GM06990 (cell line): ENCODE results near the gene TDRD10.

ENCODE experiments used
- DNase-seq: peaks from one replicate; pipeline ENCODE4 v3.0.0-alpha.2; 2011; ENCODE audit not compliant: insufficient read length; ENCODE audit errors: extremely low read depth
- H3K27me3 ChIP-seq: replicated peaks from 2 replicates; pipeline ENCODE4 v1.6.0; 2011; ENCODE audit warnings: low read length; ENCODE audit not compliant: control insufficient read depth, insufficient read depth
- H3K36me3 ChIP-seq: 2 replicates; pipeline ENCODE4 v1.5.1; 2011; ENCODE audit warnings: low read length; ENCODE audit not compliant: control insufficient read depth, insufficient read depth
- H3K4me3 ChIP-seq: replicated peaks from 2 replicates; pipeline ENCODE4 v1.5.1; 2011; ENCODE audit warnings: low read depth, mild to moderate bottlenecking, control low read depth, low read length
- TF ChIP-seq, protein P1 (sequence below): IDR thresholded peaks from 2 replicates; pipeline ENCODE4 v1.5.1; 2011; ENCODE audit warnings: low read length, control low read depth, mild to moderate bottlenecking, inconsistent platforms; ENCODE audit not compliant: insufficient read depth, poor library complexity, severe bottlenecking

Gene TDRD10

DNA sequence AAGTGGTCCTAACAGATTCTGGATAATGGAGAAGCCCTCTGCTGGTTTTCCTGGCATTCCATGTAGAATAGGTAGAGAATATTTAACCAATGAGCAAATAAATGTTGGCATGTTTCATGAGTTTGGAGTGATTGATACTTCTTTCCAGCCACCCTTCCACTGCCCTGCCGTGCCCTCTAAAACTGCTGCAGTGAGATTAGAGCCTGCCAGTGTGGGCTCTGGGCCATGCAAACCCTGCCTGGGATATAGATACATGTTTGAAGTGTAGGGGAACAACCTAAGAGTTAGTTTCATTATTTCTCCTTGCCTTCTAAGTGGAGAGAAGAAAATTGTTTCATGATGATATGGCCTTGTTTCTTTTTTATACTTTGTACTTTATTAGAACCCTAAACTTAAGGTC, 46.0 kb downstream of the TDRD10 start:
- peaks cover 36% of the 10 kb centered on the region for H3K36me3 ChIP-seq
- no peak for DNase-seq
- TF ChIP-seq, protein P1, sequence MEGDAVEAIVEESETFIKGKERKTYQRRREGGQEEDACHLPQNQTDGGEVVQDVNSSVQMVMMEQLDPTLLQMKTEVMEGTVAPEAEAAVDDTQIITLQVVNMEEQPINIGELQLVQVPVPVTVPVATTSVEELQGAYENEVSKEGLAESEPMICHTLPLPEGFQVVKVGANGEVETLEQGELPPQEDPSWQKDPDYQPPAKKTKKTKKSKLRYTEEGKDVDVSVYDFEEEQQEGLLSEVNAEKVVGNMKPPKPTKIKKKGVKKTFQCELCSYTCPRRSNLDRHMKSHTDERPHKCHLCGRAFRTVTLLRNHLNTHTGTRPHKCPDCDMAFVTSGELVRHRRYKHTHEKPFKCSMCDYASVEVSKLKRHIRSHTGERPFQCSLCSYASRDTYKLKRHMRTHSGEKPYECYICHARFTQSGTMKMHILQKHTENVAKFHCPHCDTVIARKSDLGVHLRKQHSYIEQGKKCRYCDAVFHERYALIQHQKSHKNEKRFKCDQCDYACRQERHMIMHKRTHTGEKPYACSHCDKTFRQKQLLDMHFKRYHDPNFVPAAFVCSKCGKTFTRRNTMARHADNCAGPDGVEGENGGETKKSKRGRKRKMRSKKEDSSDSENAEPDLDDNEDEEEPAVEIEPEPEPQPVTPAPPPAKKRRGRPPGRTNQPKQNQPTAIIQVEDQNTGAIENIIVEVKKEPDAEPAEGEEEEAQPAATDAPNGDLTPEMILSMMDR = no peak
- H3K4me3 ChIP-seq = no peak overlapping the region
- no peaks in the 10 kb centered on the region for H3K27me3 ChIP-seq

DNA sequence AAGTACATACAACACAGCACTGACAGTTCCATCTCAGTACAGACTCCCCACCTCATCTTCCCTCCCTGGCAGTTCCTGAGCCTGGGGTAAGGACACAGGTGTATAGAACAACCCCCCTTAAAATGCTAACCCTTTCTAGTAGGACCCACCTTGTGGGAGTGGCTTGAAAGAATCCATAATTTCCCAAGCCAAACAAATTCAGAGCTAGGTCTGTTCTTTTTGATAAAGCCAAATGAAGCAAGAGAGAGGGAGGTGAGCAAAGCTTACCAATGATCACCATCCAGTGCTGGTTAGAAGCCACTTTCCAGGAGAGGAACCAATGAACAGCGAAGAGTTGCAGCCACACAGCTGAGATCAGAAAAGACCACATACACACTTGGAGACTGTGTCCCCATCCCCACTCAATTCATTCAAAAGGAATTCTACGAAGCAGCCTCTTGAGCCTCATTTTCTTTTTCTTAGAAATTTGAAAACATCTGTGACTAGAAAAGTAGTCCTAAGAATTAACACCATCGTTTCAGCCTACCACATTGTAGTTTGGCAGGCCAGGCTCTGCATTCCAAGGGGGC, 47.3 kb downstream of the TDRD10 start:
- Histone ChIP-seq H3K36me3 (peaks cover 44% of the 10 kb centered on the region), H3K4me3 (no peak overlapping the region), H3K27me3 (no peaks in the 10 kb centered on the region)
- TF ChIP-seq, protein P1 = no peak
- no peak for DNase-seq

DNA sequence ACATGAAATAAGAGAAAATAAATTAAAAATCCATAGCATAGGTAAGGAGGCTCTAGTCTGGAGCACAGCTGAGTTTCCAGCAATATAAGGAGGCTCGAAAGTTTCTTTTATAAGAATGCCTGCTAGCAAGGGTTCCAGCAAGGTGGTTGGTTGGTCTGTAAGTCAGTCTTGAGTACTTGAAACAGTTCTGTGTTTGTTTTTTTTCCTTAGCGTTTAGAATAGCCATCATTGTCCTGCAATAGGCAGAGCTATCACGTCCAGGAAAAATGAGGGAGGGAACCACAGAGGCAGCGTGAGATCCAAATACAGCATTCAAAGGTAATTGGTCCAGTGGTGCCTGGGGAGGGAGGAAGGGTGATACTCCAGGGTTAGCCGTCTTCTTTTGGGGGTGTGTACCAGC, 48.1 kb downstream of the TDRD10 start:
- Histone ChIP-seq H3K36me3 (peaks cover 48% of the 10 kb centered on the region), H3K4me3 (no peak overlapping the region), H3K27me3 (no peaks in the 10 kb centered on the region)
- DNase-seq = no peak
- TF ChIP-seq, protein P1 = no peak

DNA sequence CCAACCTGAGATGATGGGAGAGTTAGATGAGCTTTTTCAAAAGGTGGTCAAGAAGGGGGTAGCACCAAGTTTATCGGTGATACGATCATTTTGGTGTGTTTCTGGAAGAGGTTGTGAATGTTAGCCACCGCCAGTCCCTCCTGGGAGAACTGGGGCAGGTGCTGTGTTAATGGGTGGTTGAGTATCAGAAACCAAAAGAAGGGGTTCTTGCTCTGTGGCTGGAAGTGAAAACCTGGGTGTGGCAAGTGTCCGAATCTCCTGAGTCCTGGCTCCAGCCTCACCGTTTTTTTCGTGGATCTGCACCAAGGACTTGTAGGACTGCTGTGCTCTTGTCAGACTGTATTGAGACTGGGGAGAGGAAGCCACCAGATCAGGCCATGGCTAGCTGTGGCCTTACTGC, 48.6 kb downstream of the TDRD10 start:
- no peak overlapping the region for H3K4me3 ChIP-seq
- H3K36me3 ChIP-seq = peaks cover 54% of the 10 kb centered on the region
- TF ChIP-seq, protein P1 = no peak
- H3K27me3 ChIP-seq = no peaks in the 10 kb centered on the region
- no peak for DNase-seq

DNA sequence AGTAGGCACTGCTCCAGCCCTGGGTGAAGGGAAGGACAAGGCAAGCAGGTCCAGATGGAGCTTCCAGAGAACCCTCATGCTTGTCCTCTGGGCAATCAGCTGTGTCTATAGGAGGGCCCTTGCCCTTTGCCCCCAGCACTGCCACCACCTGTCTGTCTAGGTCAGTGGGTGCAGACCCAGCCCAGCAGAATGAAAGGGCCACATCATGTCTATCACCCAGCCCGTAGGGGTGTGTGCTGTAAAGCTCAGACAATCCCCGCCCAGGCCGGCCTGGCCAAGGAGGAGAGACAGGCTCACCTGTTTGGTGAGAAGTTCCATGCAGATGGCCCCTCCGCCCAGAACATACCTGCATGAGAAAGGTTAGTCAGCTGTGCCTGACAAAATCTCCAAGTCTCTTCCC, 49.5 kb downstream of the TDRD10 start:
- H3K4me3 ChIP-seq = no peak overlapping the region
- peaks cover 56% of the 10 kb centered on the region for H3K36me3 ChIP-seq
- TF ChIP-seq, protein P1 = no peak
- DNase-seq = no peak
- H3K27me3 ChIP-seq = no peaks in the 10 kb centered on the region

DNA sequence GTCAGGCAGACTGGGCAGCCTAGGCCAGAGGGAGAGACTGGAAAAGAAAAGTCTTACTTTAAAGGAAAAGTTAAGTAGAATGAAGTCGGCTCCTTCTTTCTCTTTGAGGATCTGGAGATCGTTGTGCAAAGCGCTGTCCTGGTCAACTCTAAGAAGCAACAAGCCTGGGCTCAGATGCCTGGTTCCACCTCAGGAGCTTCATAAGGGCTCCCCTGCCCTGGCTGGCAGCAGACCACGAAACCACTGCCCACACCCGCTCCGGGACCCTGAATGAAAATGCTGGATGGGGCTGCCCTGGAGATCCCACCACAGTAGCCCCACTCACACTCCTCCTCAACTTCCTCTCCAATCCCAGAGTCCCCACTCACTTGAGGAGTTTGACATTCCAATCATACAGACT, 50.0 kb downstream of the TDRD10 start:
- no peaks in the 10 kb centered on the region for H3K27me3 ChIP-seq
- H3K4me3 ChIP-seq = no peak overlapping the region
- peaks cover 56% of the 10 kb centered on the region for H3K36me3 ChIP-seq
- TF ChIP-seq, protein P1 = no peak
- no peak for DNase-seq
